HepG2 (cell line): ENCODE measurements around the gene GPR85. TPM values are rescaled to one million over a fixed set of nuclear protein-coding genes. Genes with fewer than 3 reads are reported as not detected.

Source experiments
- ATF6 ChIP-seq: sonication (generic); formaldehyde crosslinking; conservative IDR thresholded peaks from 2 replicates; pipeline ENCODE4 v1.4.0; 2020; ENCODE audit warnings: missing genetic modification reagents
- HIVEP1 ChIP-seq: sonication (generic); formaldehyde crosslinking; IDR thresholded peaks from 2 replicates; pipeline ENCODE4 v1.4.0; 2020; ENCODE audit warnings: mild to moderate bottlenecking, missing genetic modification reagents
- HOXD1 ChIP-seq: sonication (generic); formaldehyde crosslinking; IDR thresholded peaks from 2 replicates; pipeline ENCODE4 v1.5.0; 2020; ENCODE audit warnings: missing genetic modification reagents
- KAT8 ChIP-seq: IDR thresholded peaks from 2 replicates; pipeline ENCODE4 v1.6.1; 2016; ENCODE audit warnings: missing genetic modification reagents, missing compliant biosample characterization
- KLF16 ChIP-seq, 2 experiments: sonication (generic) in 1 of 2; formaldehyde crosslinking in 1 of 2; IDR thresholded peaks; 2 replicates each; pipeline versions ENCODE4 v1.6.1 to v1.8.0; 2016 to 2023; ENCODE audit warnings: missing genetic modification reagents in 2 of 2, missing compliant biosample characterization in 1 of 2
- NCOA2 ChIP-seq: sonication (generic); formaldehyde crosslinking; IDR thresholded peaks from 2 replicates; pipeline ENCODE4 v1.8.0; 2022; ENCODE audit warnings: inconsistent platforms
- NCOA5 ChIP-seq: sonication (generic); formaldehyde crosslinking; IDR thresholded peaks from 2 replicates; pipeline ENCODE4 v1.4.0; 2020; ENCODE audit warnings: missing genetic modification reagents
- RARA ChIP-seq: IDR thresholded peaks from 2 replicates; pipeline ENCODE4 v1.6.1; 2016; ENCODE audit warnings: missing genetic modification reagents, missing compliant biosample characterization
- SIX1 ChIP-seq: sonication (generic); formaldehyde crosslinking; IDR thresholded peaks from 2 replicates; pipeline ENCODE4 v1.4.0; 2020; ENCODE audit warnings: missing genetic modification reagents, borderline replicate concordance
- SP1 ChIP-seq, 2 experiments: fragments of 450-650 bp in 1 of 2; sonication (generic) in 1 of 2; formaldehyde crosslinking in 1 of 2; IDR thresholded peaks; 2 replicates each; pipeline versions ENCODE4 v1.4.0 to v1.6.1; 2016 to 2020; ENCODE audit warnings: missing genetic modification reagents in 1 of 2
- SRSF9 ChIP-seq: fragments of 200-400 bp; formaldehyde crosslinking; IDR thresholded peaks from 2 replicates; pipeline ENCODE4 v1.6.1; 2018; ENCODE audit warnings: borderline replicate concordance, mild to moderate bottlenecking, low read depth, low read length; ENCODE audit not compliant: insufficient read depth, poor library complexity, severe bottlenecking
- TERF1 ChIP-seq: sonication (generic); formaldehyde crosslinking; IDR thresholded peaks from 2 replicates; pipeline ENCODE4 v1.8.0; 2022; ENCODE audit warnings: mild to moderate bottlenecking, missing genetic modification reagents, moderate library complexity
- TFAP4 ChIP-seq: sonication (generic); IDR thresholded peaks from 2 replicates; pipeline ENCODE4 v1.6.1; 2016; ENCODE audit warnings: low read depth, borderline replicate concordance
- ZNF292 ChIP-seq: sonication (generic); formaldehyde crosslinking; IDR thresholded peaks from 2 replicates; pipeline ENCODE4 v1.8.1; 2022; ENCODE audit warnings: mild to moderate bottlenecking, low read depth, missing genetic modification reagents, borderline replicate concordance
- polyA plus RNA-seq, 8 experiments: library from polyadenylated mRNA; depleted of rRNA in 3 of 8; stranded (reverse) in 7 of 8; unstranded in 1 of 8; fragments of >200 nt; fragmentation: Illumina TruSeq in 4 of 8; extraction: Trizol in 4 of 8; gene quantifications; 2 replicates each; pipeline versions ENCODE4 v1.2.1 to v1.2.3, GENCODE V29; 2011 to 2016; ENCODE audit warnings: low read depth in 4 of 8, missing spikeins in 1 of 8, mixed read lengths in 1 of 8; ENCODE audit not compliant: insufficient read depth in 1 of 8
- total RNA-seq, 5 experiments: library from RNA; depleted of rRNA; stranded (reverse); fragments of >200 nt; fragmentation: Illumina TruSeq; extraction: Trizol; gene quantifications; 2 replicates each; pipeline ENCODE4 v1.2.3, GENCODE V29; 2016; ENCODE audit warnings: low read depth in 1 of 5
- TF ChIP-seq, protein P1 (sequence below): sonication (generic); formaldehyde crosslinking; IDR thresholded peaks from 2 replicates; pipeline ENCODE4 v1.4.0; 2020; ENCODE audit warnings: missing genetic modification reagents
- TF ChIP-seq, protein P2 (sequence below): sonication (generic); formaldehyde crosslinking; IDR thresholded peaks from 2 replicates; pipeline ENCODE4 v1.5.1; 2020; ENCODE audit warnings: missing genetic modification reagents, mild to moderate bottlenecking, borderline replicate concordance
- TF ChIP-seq, protein P3 (sequence below): IDR thresholded peaks from 2 replicates; pipeline ENCODE4 v1.6.1; 2016; ENCODE audit warnings: low read depth
- TF ChIP-seq, protein P4 (sequence below): sonication (generic); formaldehyde crosslinking; IDR thresholded peaks from 2 replicates; pipeline ENCODE4 v1.5.0; 2020; ENCODE audit warnings: missing genetic modification reagents

The GPR85 gene
- total and polyA plus RNA-seq, 2 of the 13 experiments (the other 11 are each of a cell fraction or from before 2014, with no cell fraction given) = not detected

- TF ChIP-seq SRSF9 (no peak), SP1 (IDR thresholded peaks at IDR 0.05) (no peak), SP1 (CRISPR knock-in tag; IDR thresholded peaks at IDR 0.05) (peak; percentile 50; the same call in 1 of the 2 replicates), ZNF292 (CRISPR knock-in tag) (no peak), SIX1 (0 out of 2 replicates have a peak, but pooled peaks have one; percentile 24), KAT8 (CRISPR knock-in tag) (peak; percentile 85), KLF16 (CRISPR knock-in tag; IDR thresholded peaks at IDR 0.05) (peak in 1 of 2 experiments; percentile 56; a peak in 1 of 4 replicates), HOXD1 (CRISPR knock-in tag) (no peak), TFAP4 (no peak), HIVEP1 (0 out of 2 replicates have a peak, but pooled peaks have one; percentile 29), NCOA5 (CRISPR knock-in tag) (no peak), NCOA2 (CRISPR knock-in tag) (peak; percentile 27; the same call in 1 of the 2 replicates), TERF1 (no peak), RARA (CRISPR knock-in tag) (0 out of 2 replicates have a peak, but pooled peaks have one; percentile 25), ATF6 (CRISPR knock-in tag) (no peak)
- TF ChIP-seq, protein P1, sequence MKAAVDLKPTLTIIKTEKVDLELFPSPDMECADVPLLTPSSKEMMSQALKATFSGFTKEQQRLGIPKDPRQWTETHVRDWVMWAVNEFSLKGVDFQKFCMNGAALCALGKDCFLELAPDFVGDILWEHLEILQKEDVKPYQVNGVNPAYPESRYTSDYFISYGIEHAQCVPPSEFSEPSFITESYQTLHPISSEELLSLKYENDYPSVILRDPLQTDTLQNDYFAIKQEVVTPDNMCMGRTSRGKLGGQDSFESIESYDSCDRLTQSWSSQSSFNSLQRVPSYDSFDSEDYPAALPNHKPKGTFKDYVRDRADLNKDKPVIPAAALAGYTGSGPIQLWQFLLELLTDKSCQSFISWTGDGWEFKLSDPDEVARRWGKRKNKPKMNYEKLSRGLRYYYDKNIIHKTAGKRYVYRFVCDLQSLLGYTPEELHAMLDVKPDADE = no peak
- TF ChIP-seq, protein P2, sequence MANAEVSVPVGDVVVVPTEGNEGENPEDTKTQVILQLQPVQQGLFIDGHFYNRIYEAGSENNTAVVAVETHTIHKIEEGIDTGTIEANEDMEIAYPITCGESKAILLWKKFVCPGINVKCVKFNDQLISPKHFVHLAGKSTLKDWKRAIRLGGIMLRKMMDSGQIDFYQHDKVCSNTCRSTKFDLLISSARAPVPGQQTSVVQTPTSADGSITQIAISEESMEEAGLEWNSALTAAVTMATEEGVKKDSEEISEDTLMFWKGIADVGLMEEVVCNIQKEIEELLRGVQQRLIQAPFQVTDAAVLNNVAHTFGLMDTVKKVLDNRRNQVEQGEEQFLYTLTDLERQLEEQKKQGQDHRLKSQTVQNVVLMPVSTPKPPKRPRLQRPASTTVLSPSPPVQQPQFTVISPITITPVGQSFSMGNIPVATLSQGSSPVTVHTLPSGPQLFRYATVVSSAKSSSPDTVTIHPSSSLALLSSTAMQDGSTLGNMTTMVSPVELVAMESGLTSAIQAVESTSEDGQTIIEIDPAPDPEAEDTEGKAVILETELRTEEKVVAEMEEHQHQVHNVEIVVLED = peak; percentile 90
- TF ChIP-seq, protein P3, sequence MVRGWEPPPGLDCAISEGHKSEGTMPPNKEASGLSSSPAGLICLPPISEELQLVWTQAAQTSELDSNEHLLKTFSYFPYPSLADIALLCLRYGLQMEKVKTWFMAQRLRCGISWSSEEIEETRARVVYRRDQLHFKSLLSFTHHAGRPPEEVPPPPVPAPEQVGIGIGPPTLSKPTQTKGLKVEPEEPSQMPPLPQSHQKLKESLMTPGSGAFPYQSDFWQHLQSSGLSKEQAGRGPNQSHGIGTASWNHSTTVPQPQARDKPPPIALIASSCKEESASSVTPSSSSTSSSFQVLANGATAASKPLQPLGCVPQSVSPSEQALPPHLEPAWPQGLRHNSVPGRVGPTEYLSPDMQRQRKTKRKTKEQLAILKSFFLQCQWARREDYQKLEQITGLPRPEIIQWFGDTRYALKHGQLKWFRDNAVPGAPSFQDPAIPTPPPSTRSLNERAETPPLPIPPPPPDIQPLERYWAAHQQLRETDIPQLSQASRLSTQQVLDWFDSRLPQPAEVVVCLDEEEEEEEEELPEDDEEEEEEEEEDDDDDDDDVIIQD = 0 out of 2 replicates have a peak, but pooled peaks have one; percentile 60
- TF ChIP-seq, protein P4, sequence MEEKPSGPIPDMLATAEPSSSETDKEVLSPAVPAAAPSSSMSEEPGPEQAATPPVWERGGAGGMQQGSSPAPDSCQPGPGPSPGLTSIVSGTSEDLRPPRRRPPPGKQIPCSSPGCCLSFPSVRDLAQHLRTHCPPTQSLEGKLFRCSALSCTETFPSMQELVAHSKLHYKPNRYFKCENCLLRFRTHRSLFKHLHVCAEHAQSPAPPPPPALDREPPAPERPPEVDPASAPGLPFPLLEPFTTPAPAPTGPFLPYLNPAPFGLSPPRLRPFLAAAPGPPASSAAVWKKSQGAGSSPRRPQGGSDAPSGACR = 0 out of 2 replicates have a peak, but pooled peaks have one; percentile 48
Measured at GRCh38 chr7:113118074-113118959, 31.7 kb upstream of the GPR85 start, which contains the start of gene SMIM30 (continued).
